ENCODE data around the gene LRMDA.

LRMDA gene

GRCh38 chr10:76150876-76151288 lies 719.5 kb downstream of the LRMDA start:
- no peak for DNase-seq

- no peak for DNase-seq
These were observed 720.8 kb downstream of the LRMDA start for GRCh38 chr10:76152186-76152585.

- DNase-seq, result no peak
These were observed 724.5 kb downstream of the LRMDA start for GRCh38 chr10:76155961-76156360.

GRCh38 chr10:76160446-76161300 lies 729.2 kb downstream of the LRMDA start:
- DNase-seq, result no peak

GRCh38 chr10:76161301-76161582 lies 729.8 kb downstream of the LRMDA start:
- no peak for DNase-seq

GRCh38 chr10:76168437-76168836 lies 737.0 kb downstream of the LRMDA start:
- DNase-seq, result no peak

- DNase-seq, result no peak
These were observed 737.8 kb downstream of the LRMDA start for GRCh38 chr10:76169246-76169645.

GRCh38 chr10:76172020-76172419 lies 740.6 kb downstream of the LRMDA start:
- no peak for DNase-seq

GRCh38 chr10:76175533-76176165 lies 744.2 kb downstream of the LRMDA start:
- DNase-seq, result no peak

- no peak for DNase-seq
These were observed 744.7 kb downstream of the LRMDA start for GRCh38 chr10:76176166-76176550.

GRCh38 chr10:76177936-76178335 lies 746.5 kb downstream of the LRMDA start:
- DNase-seq, result no peak

- no peak for DNase-seq
These were observed 747.3 kb downstream of the LRMDA start for GRCh38 chr10:76178532-76179292.

GRCh38 chr10:76179806-76180205 lies 748.4 kb downstream of the LRMDA start:
- no peak for DNase-seq

GRCh38 chr10:76184647-76185046 lies 753.2 kb downstream of the LRMDA start:
- no peak for DNase-seq

- no peak for DNase-seq
These were observed 754.3 kb downstream of the LRMDA start for GRCh38 chr10:76185471-76186301.

- no peak for DNase-seq
These were observed 756.8 kb downstream of the LRMDA start for GRCh38 chr10:76188216-76188615.

GRCh38 chr10:76190634-76191270 lies 759.3 kb downstream of the LRMDA start:
- no peak for DNase-seq

GRCh38 chr10:76191336-76191735 lies 759.9 kb downstream of the LRMDA start:
- DNase-seq, result no peak

- DNase-seq, result no peak
These were observed 760.7 kb downstream of the LRMDA start for GRCh38 chr10:76192151-76192550.

GRCh38 chr10:76192694-76193320 lies 761.4 kb downstream of the LRMDA start:
- no peak for DNase-seq

GRCh38 chr10:76195654-76196390 lies 764.4 kb downstream of the LRMDA start:
- no peak for DNase-seq
